ENCODE results near the gene POU2F3.

Gene POU2F3

GRCh38 chr11:120217526-120217925 lies 22.4 kb upstream of the POU2F3 start:
- Histone ChIP-seq H3K4me3 (ENCODE audit: low read depth in 1 of 2, low read length in 1 of 2) (no peak overlapping the region), H3K9me3 (no peaks in the 10 kb centered on the region), H3K27me3 (peaks cover 23% of the 10 kb centered on the region), H3K36me3 (no peaks in the 10 kb centered on the region), H3K27ac (no peak overlapping the region), H3K4me1 (ENCODE audit: control insufficient read depth in 1 of 2, insufficient read depth in 1 of 2, low read depth in 1 of 2, low read length in 1 of 2) (no peaks in the 10 kb centered on the region)
- TF ChIP-seq CTCF (IDR thresholded peaks at IDR 0.05), result no peak

GRCh38 chr11:120217941-120218694 lies 21.8 kb upstream of the POU2F3 start:
- H3K4me3 ChIP-seq (ENCODE audit: low read depth in 1 of 2, low read length in 1 of 2), result no peak overlapping the region
- H3K27me3 ChIP-seq, result peaks cover 17% of the 10 kb centered on the region
- no peak for TF ChIP-seq CTCF (IDR thresholded peaks at IDR 0.05)
- no peaks in the 10 kb centered on the region for H3K36me3 ChIP-seq
- peaks cover 3 to 4% of the 10 kb centered on the region in 2 experiments for H3K4me1 ChIP-seq (ENCODE audit: control insufficient read depth in 1 of 2, insufficient read depth in 1 of 2, low read depth in 1 of 2, low read length in 1 of 2)
- H3K27ac ChIP-seq, result no peak overlapping the region
- H3K9me3 ChIP-seq, result no peaks in the 10 kb centered on the region

- H3K9me3 ChIP-seq, result no peaks in the 10 kb centered on the region
- H3K27ac ChIP-seq, result no peak overlapping the region
- TF ChIP-seq CTCF (IDR thresholded peaks at IDR 0.05), result no peak
Observed at GRCh38 chr11:120218695-120219033, 21.3 kb upstream of the POU2F3 start.

GRCh38 chr11:120219232-120219937 lies 20.6 kb upstream of the POU2F3 start:
- H3K36me3 ChIP-seq, result no peaks in the 10 kb centered on the region
- H3K9me3 ChIP-seq, result no peaks in the 10 kb centered on the region
- TF ChIP-seq CTCF (IDR thresholded peaks at IDR 0.05), result no peak
- H3K4me1 ChIP-seq (ENCODE audit: control insufficient read depth in 1 of 2, insufficient read depth in 1 of 2, low read depth in 1 of 2, low read length in 1 of 2), result peaks cover 16% of the 10 kb centered on the region in 2 experiments
- no peak overlapping the region for H3K27ac ChIP-seq
- H3K4me3 ChIP-seq (ENCODE audit: low read depth in 1 of 2, low read length in 1 of 2), result no peak overlapping the region
- H3K27me3 ChIP-seq, result peaks cover 5% of the 10 kb centered on the region

More at GRCh38 chr11:120218695-120219033, 21.3 kb upstream of the POU2F3 start:
- Histone ChIP-seq H3K4me1 (ENCODE audit: control insufficient read depth in 1 of 2, insufficient read depth in 1 of 2, low read depth in 1 of 2, low read length in 1 of 2) (peaks cover 9% of the 10 kb centered on the region in 2 experiments), H3K27me3 (peaks cover 12% of the 10 kb centered on the region), H3K36me3 (no peaks in the 10 kb centered on the region), H3K4me3 (ENCODE audit: low read depth in 1 of 2, low read length in 1 of 2) (no peak overlapping the region)

GRCh38 chr11:120219938-120220746 lies 19.8 kb upstream of the POU2F3 start:
- peaks cover 23 to 24% of the 10 kb centered on the region in 2 experiments for H3K4me1 ChIP-seq (ENCODE audit: control insufficient read depth in 1 of 2, insufficient read depth in 1 of 2, low read depth in 1 of 2, low read length in 1 of 2)
- H3K27ac ChIP-seq, result no peak overlapping the region
- no peaks in the 10 kb centered on the region for H3K9me3 ChIP-seq
- no peak overlapping the region for H3K4me3 ChIP-seq (ENCODE audit: low read depth in 1 of 2, low read length in 1 of 2)
- no peaks in the 10 kb centered on the region for H3K27me3 ChIP-seq
- H3K36me3 ChIP-seq, result no peaks in the 10 kb centered on the region
- no peak for TF ChIP-seq CTCF (IDR thresholded peaks at IDR 0.05)

Measured in neutrophil (primary cell).